ENCODE data around the gene TRIM17. TPM values are rescaled to one million over a fixed set of nuclear protein-coding genes. Genes with fewer than 3 reads are reported as not detected.

The TRIM17 gene
- total RNA-seq, 1 donor from 2014 or later = 1.3 TPM

DNA sequence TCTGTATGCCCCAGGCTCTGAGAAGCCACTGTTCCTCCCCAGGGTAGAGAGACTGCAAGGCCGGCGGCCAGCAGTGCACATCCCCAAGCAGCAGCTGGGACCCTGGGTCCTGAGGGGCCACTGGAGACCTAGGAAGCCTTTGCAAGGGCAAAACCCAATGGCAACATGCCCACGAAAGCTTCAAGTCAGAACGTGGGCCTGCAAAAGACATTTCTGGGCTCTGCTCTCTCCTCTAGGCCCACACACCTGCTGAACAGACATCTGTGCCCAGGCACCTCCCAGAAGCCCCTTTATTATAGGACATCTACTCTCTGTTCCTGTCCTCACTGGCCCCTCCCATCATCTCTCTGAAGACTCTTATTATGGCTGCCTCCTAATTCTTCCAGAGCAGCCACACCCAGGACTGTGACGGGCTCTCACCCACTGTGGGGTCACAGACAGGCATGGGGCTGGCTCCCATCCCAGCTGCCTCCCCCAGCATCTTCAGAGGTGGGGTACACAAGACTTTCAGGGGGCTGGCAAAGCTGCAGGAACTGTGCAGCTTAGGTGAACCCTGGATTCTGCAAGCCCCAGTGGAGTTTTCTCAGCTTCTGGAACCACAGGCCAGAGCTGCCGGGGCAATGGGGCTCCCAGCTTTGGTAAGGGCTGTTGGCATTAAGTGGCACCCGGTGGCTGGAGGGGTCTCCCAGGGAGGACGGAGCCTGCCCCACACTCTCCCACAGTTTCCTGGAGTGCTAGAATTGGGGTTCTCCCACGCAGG is 22.7 kb downstream of the TRIM17 start:
- peak overlapping the region; percentile 90 for H3K27ac Mint-ChIP-seq (ENCODE audit: unreplicated experiment)

DNA sequence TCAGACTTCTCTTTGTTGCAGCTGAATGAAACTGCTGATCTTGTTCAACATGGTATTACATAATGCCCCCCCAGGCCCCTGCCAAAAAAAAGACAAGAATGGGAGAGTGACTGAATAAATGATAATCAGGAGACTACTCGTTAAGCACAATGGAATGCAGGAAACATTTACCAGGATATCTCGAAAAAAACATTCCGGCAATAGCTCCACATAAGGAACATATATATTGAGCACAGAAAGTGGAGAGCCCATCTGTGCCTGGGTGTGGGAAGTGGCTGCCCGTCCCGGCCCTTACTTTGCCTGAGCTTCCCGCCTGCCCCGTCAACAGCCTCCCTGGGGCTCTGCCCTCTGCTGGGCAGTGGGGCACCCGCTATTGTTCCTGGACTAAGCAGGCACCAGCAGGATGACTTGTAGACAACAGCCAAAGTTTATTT is 23.4 kb downstream of the TRIM17 start:
- Mint-ChIP-seq H3K36me3 (ENCODE audit: unreplicated experiment) (peaks cover 8% of the 10 kb centered on the region), H3K27me3 (ENCODE audit: unreplicated experiment) (no peaks in the 10 kb centered on the region), H3K9me3 (ENCODE audit: unreplicated experiment) (no peaks in the 10 kb centered on the region), H3K27ac (ENCODE audit: unreplicated experiment) (peak overlapping the region; percentile 90), H3K4me1 (ENCODE audit: unreplicated experiment) (peaks cover 43% of the 10 kb centered on the region), H3K4me3 (ENCODE audit: unreplicated experiment) (no peak overlapping the region)
- TF ChIP-seq, protein P1, sequence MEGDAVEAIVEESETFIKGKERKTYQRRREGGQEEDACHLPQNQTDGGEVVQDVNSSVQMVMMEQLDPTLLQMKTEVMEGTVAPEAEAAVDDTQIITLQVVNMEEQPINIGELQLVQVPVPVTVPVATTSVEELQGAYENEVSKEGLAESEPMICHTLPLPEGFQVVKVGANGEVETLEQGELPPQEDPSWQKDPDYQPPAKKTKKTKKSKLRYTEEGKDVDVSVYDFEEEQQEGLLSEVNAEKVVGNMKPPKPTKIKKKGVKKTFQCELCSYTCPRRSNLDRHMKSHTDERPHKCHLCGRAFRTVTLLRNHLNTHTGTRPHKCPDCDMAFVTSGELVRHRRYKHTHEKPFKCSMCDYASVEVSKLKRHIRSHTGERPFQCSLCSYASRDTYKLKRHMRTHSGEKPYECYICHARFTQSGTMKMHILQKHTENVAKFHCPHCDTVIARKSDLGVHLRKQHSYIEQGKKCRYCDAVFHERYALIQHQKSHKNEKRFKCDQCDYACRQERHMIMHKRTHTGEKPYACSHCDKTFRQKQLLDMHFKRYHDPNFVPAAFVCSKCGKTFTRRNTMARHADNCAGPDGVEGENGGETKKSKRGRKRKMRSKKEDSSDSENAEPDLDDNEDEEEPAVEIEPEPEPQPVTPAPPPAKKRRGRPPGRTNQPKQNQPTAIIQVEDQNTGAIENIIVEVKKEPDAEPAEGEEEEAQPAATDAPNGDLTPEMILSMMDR (IDR thresholded peaks at IDR 0.05) = peak; percentile 64
- no peak for DNase-seq (ENCODE audit: extremely low spot score, unreplicated experiment)

More for the DNA sequence above, 22.7 kb downstream of the TRIM17 start:
- H3K4me3 Mint-ChIP-seq (ENCODE audit: unreplicated experiment) = no peak overlapping the region
- no peaks in the 10 kb centered on the region for H3K27me3 Mint-ChIP-seq (ENCODE audit: unreplicated experiment)
- TF ChIP-seq, protein P1 (IDR thresholded peaks at IDR 0.05) = no peak
- H3K4me1 Mint-ChIP-seq (ENCODE audit: unreplicated experiment) = peaks cover 43% of the 10 kb centered on the region
- no peaks in the 10 kb centered on the region for H3K9me3 Mint-ChIP-seq (ENCODE audit: unreplicated experiment)
- no peak for DNase-seq (ENCODE audit: extremely low spot score, unreplicated experiment)
- H3K36me3 Mint-ChIP-seq (ENCODE audit: unreplicated experiment) = peaks cover 8% of the 10 kb centered on the region

DNA sequence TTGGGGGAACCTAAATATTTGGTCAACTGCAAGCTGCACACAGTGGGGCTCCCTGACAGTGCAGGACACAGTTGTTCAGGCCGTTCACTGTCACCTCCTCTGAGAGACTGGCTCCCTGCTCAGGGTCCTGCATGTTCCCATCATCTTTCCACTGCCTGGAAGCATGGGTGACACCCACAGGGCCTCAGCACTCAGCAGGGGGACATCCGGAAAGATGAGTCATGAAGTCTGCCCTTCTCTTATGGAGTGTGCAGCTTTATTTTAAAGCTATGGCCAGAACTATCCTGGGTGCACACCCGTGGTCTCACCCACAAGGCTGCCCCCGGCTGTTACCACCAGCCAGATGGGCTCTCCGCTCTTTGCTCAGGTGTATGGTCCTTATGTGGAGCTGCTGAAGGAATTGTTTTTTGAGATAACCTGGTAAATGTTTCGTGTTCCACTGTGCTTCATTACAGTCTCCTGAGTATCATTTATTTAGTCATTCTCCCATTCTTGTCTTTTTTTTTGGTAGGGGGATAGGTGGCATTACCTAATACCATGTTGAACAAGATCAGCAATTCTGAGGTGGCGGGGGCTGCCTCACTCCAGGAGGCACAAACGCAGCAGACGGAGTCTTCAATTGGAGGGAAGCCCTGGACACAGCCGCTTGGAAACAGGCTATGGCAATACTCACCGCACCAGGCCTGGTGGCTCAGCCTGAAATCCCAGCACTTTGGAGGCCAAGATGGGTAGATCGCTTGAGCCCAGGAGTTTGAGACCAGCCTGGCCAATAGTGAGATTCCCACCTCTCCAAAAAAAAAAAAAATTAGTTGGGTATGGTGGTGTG is 24.3 kb downstream of the TRIM17 start:
- no peaks in the 10 kb centered on the region for H3K27me3 Mint-ChIP-seq (ENCODE audit: unreplicated experiment)
- H3K36me3 Mint-ChIP-seq (ENCODE audit: unreplicated experiment) = peaks cover 8% of the 10 kb centered on the region
- no peak overlapping the region for H3K4me3 Mint-ChIP-seq (ENCODE audit: unreplicated experiment)
- H3K9me3 Mint-ChIP-seq (ENCODE audit: unreplicated experiment) = no peaks in the 10 kb centered on the region
- H3K27ac Mint-ChIP-seq (ENCODE audit: unreplicated experiment) = peak overlapping the region; percentile 90
- TF ChIP-seq, protein P1 (IDR thresholded peaks at IDR 0.05) = no peak
- no peak for DNase-seq (ENCODE audit: extremely low spot score, unreplicated experiment)
- peaks cover 43% of the 10 kb centered on the region for H3K4me1 Mint-ChIP-seq (ENCODE audit: unreplicated experiment)

DNA sequence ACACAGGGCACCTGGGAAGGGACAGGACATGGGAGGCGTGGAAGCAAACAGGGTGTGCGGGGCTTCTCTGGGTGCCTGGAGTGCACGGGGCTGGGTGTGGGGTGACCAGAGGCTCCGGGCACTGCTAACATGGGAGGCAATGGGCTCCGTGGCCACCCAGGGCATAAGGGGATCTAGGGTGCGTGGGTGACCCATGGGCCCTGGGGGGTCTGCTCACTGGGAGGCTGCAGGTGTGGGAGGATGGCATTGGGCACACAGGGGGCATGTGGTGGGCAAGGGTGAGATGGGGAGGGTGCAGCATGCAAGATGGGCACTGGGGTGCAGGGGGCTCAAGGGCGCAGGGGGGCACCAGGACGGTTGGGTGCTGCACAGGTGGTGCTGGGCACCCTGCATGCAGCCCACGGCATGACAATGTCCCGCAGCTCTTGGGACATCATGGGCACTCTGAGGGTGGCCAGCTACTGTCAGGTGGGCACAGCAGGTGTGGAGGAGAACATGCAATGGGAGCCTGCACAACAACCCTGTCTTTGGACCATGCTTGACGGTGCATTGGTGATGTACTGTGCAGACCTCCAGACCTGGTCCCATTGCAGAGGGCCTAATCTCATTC is 25.1 kb downstream of the TRIM17 start:
- peaks cover 43% of the 10 kb centered on the region for H3K4me1 Mint-ChIP-seq (ENCODE audit: unreplicated experiment)
- TF ChIP-seq, protein P1 (IDR thresholded peaks at IDR 0.05) = no peak
- no peak for DNase-seq (ENCODE audit: extremely low spot score, unreplicated experiment)
- peaks cover 2% of the 10 kb centered on the region for H3K27me3 Mint-ChIP-seq (ENCODE audit: unreplicated experiment)
- peaks cover 7% of the 10 kb centered on the region for H3K36me3 Mint-ChIP-seq (ENCODE audit: unreplicated experiment)
- no peaks in the 10 kb centered on the region for H3K9me3 Mint-ChIP-seq (ENCODE audit: unreplicated experiment)
- no peak overlapping the region for H3K27ac Mint-ChIP-seq (ENCODE audit: unreplicated experiment)
- no peak overlapping the region for H3K4me3 Mint-ChIP-seq (ENCODE audit: unreplicated experiment)
